GM19238 (cell line): ENCODE results near the gene PIK3CD.
A peak's percentile ranks its signal among the peaks of the same experiment; 100 is the strongest.

Experiments used
- DNase-seq: peaks from one replicate; pipeline ENCODE4 v3.0.0; 2011; ENCODE audit warnings: low spot score; ENCODE audit not compliant: insufficient read length

PIK3CD gene

GRCh38 chr1:9717193-9718005 is 65.9 kb downstream of the PIK3CD start:
- DNase-seq = peak; percentile 93

DNA sequence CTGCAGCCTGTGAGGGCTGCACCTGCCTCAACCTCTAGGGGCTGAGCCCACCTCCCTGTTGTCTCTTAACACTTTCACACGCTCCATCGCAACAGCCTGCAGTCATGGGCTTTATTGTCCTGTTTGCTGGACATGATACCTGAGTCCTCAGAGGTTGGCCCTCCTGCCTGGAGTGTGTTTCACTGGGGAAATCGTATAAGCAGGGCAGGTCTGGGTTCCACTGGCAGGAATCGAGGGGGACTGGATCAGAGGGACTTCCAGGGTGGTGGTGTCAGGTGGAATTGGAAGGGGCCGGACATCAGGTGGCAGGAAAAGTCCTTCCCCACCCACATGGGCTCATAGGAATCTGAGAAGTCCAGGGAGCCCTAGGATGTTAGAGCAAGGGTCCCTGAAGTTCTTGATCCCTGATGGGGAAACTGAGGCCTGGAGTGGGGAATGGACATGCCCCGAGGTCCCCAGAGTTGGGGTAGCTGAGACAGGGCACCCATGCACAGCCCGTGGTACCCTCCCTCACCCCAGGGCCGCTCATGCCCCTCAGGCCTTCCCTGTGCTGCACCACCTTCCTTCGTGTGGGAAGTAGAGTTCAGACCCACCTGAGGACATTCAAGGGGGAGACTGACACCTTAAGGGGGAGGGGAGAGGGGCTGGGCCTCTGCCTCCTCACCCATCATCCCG is 66.6 kb downstream of the PIK3CD start:
- no peak for DNase-seq

- no peak for DNase-seq
These were observed 68.6 kb downstream of the PIK3CD start for GRCh38 chr1:9719978-9720722.

GRCh38 chr1:9720785-9721605 is 69.5 kb downstream of the PIK3CD start:
- DNase-seq = no peak

GRCh38 chr1:9721606-9722377 is 70.3 kb downstream of the PIK3CD start:
- DNase-seq = peak; percentile 37

- DNase-seq = no peak
These were observed 70.8 kb downstream of the PIK3CD start for GRCh38 chr1:9722378-9722749.

DNA sequence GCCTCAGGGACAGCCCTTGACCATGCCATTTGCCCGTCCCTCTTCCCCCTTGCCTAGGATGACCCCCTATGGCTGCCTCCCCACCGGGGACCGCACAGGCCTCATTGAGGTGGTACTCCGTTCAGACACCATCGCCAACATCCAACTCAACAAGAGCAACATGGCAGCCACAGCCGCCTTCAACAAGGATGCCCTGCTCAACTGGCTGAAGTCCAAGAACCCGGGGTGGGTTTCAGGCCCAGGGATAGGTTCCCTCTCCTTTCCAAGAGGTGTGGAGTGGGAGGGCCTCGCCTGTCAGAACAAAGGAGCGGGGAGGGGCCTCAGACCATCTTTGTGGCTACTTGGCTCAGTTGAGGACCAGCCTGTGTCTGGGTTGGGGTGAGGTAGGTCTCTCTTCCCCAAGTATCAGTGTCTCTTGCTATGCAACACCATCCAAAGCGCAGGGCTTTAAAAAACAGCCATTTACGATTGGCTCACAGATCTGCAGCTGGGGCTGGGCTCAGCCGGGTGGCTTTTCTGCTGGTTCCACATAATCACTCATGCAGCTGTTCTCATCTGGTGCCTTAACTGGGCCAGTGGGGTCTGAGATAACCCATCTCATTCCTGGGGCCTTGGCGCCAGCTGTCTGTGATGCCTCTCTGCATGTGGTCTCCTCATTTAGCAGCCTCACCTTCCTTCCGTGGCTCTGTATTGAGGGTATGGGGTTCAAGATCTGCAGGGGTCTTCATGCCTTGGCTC is 71.7 kb downstream of the PIK3CD start:
- no peak for DNase-seq

DNA sequence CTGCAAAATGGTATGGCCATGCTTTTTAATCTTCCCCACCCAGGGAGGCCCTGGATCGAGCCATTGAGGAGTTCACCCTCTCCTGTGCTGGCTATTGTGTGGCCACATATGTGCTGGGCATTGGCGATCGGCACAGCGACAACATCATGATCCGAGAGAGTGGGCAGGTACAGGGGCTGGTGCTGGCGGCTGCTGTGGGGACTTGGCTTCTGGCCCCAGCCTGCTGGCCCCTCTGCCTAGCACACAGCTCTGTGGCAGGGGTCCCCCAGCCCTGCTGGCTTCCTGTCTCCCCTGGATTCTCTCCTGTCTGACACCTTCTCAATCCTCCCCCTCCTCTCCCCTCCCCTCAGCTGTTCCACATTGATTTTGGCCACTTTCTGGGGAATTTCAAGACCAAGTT is 72.4 kb downstream of the PIK3CD start:
- no peak for DNase-seq

- peak; percentile 82 for DNase-seq
These were observed 73.4 kb downstream of the PIK3CD start for GRCh38 chr1:9724706-9725476.

DNA sequence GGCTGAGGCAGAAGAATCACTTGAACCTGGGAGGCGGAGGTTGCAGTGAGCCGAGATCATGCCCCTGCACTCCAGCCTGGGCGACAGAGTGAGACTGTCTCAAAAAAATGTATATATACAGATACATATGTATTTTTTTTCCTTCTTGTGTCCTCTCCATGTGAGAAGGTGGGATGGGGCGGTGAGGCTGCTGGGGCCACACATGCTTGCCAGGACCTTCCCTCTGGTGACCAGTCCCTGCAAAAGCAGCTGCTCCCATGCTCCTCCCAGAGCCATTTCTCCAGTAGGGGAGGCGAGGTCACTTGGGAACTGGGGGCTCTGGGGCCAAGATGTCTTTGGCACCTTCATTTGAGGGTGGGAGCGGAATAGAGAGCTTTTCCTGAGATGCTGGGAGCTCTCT is 74.9 kb downstream of the PIK3CD start:
- no peak for DNase-seq

- no peak for DNase-seq
These were observed 75.5 kb downstream of the PIK3CD start for GRCh38 chr1:9726905-9727595.

DNA sequence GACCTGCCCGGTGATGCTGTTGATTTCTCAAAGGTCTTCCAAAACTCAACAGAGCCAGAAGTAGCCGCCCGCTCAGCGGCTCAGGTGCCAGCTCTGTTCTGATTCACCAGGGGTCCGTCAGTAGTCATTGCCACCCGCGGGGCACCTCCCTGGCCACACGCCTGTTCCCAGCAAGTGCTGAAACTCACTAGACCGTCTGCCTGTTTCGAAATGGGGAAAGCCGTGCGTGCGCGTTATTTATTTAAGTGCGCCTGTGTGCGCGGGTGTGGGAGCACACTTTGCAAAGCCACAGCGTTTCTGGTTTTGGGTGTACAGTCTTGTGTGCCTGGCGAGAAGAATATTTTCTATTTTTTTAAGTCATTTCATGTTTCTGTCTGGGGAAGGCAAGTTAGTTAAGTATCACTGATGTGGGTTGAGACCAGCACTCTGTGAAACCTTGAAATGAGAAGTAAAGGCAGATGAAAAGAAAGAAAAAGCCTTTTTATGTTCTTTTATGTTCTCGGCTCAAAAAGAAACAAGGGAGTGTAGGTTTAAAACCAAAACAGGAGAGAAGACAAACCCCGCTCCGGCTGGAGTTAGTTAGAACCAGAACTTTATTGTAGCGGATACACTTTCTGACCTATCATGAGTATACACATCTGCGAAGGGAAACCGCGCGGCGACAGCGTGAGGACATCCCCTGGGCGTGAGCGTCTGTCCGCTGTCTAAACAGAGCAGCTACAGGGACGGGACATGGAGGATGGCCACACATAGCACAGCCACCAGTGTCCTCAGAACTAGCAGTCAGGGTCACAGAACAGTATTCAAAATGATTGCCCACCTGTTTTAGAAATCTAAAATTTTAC is 77.1 kb downstream of the PIK3CD start:
- DNase-seq = no peak

DNA sequence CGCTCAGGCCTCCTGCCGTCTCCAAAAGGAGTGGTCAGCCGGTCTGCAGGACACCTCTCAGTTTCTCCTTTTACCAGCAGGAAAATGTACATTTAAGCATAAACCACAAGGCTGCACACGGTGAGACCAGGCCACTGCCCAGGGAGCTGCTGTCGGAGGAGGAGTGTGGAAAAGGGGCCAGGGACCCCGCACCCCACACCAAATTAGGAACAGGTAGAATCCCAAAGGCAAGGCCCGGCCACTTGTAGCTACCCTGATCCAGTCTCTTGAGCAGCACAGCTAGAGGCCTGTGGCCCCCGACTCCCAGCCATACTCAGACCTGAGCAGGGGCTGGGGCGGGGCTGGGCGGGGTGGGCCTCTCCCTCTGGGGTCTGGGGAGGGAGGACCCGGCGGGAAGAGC is 78.0 kb downstream of the PIK3CD start:
- DNase-seq = no peak

DNA sequence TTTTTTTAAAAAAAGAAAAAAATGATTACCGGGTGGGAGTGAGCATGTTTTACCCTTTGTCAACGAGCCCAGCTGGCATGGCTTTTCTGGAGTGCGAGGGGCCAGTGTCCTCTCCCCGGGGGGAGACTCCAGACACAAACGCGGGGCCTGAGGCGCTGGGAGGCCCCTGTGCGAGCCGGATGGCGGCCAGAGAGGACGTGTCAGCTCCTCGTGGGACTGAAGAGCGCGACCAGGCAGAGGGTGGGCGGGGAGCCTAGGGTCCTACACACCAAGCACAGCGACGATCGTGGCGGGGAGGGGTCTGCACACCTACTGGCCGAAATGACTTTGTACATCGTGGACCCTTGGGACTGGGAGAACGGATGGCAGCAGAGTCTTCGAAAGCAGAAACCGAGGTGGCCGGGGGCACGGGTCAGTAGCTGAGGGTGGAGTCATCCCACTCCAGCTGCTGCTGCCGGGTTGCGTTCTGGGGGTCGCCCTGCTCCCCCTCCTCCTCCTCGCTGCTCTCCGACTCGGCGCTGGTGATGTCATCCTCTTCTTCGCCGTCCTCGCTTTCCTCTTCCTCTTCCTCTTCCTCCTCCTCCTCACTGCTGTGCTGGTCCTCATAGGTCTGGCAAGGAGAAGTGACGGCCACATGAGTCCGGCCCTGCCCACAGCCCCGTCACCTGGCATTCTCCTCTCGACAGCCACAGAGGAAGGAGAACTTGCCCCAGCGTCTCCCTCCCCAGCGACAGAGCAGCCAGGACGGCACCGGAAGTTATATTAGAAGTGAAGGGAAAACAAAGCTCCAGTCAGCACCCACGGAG is 78.8 kb downstream of the PIK3CD start:
- no peak for DNase-seq

DNA sequence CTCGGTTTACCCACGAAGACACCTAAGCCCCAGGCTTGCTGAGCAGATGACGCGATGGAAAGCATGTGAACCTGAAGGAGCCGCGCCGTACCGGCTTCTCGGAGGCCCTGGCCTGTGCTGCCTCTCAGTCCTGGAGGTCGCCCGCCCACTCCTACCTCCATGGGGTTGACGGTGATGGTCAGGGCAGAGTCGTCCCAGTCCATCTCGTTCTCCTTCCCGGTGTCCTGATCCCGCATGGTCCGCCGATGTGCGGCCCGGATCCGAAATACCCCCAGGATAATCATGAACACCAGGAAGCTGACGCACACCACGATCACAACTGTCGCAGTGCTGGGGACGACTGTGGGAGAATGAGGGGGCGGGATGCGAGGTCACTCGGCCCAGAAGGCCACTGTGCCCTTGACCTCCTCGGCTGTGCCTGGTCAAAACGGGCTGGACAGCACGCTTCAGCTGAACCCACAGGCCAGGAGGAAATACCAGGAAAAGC is 79.6 kb downstream of the PIK3CD start:
- no peak for DNase-seq

GRCh38 chr1:9731561-9731960 is 80.0 kb downstream of the PIK3CD start:
- DNase-seq = no peak
